ENCODE results near the gene ASIC5. TPM values are rescaled to one million over a fixed set of nuclear protein-coding genes. Genes with fewer than 3 reads are reported as not detected.
"Not testable (repeated sequence)": the region's sequence is repeated elsewhere in the genome, so short reads cannot be mapped to it uniquely, and the experiment has no call there.

Gene ASIC5
- total RNA-seq: not detected

- DNase-seq (ENCODE audit: low spot score) (no peak), ATAC-seq (no peak)
Observed at GRCh38 chr4:155866177-155866576, at the start of gene ASIC5. Gene ASIC5, minus strand, starts transcription at chr4:155866277. Its CDS starts 51 bp downstream, at chr4:155866226.

- no peak for DNase-seq (ENCODE audit: low spot score)
- no peak for ATAC-seq
Observed at GRCh38 chr4:155914782-155915181, 48.7 kb upstream of the ASIC5 start.

GRCh38 chr4:155911905-155912304, 45.8 kb upstream of the ASIC5 start:
- ATAC-seq: no peak
- no peak for DNase-seq (ENCODE audit: low spot score)

- DNase-seq (ENCODE audit: low spot score) (no peak), ATAC-seq (peak; percentile 6)
Observed at GRCh38 chr4:155909615-155910226, 43.6 kb upstream of the ASIC5 start.

GRCh38 chr4:155908187-155909139, 42.4 kb upstream of the ASIC5 start:
- peak; percentile 64 for DNase-seq (ENCODE audit: low spot score)
- ATAC-seq: peak; percentile 47

GRCh38 chr4:155907556-155907955, 41.5 kb upstream of the ASIC5 start:
- peak; percentile 1 for ATAC-seq

GRCh38 chr4:155906554-155907247, 40.6 kb upstream of the ASIC5 start:
- DNase-seq (ENCODE audit: low spot score) (no peak), ATAC-seq (peak; percentile 15)

More at GRCh38 chr4:155907556-155907955, 41.5 kb upstream of the ASIC5 start:
- DNase-seq (ENCODE audit: low spot score): no peak

- ATAC-seq (no peak), DNase-seq (ENCODE audit: low spot score) (no peak)
Observed at GRCh38 chr4:155904331-155904730, 38.3 kb upstream of the ASIC5 start.

GRCh38 chr4:155903453-155903852, 37.4 kb upstream of the ASIC5 start, which contains the start of gene TDO2:
Gene TDO2, plus strand, starts transcription at chr4:155903696. Its CDS starts 63 bp downstream, at chr4:155903759.
- peak; percentile 76 for DNase-seq (ENCODE audit: low spot score)
- peak; percentile 64 for ATAC-seq

- DNase-seq (ENCODE audit: low spot score) (no peak), ATAC-seq (no peak)
Observed at GRCh38 chr4:155901013-155901412, 34.9 kb upstream of the ASIC5 start.

- peak; percentile 30 for ATAC-seq
- DNase-seq (ENCODE audit: low spot score): no peak
Observed at GRCh38 chr4:155900381-155900780, 34.3 kb upstream of the ASIC5 start.

- ATAC-seq (no peak), DNase-seq (ENCODE audit: low spot score) (no peak)
Observed at GRCh38 chr4:155899891-155900290, 33.8 kb upstream of the ASIC5 start.

- not testable (repeated sequence) for DNase-seq (ENCODE audit: low spot score); ATAC-seq
Observed at GRCh38 chr4:155898371-155898770, 32.3 kb upstream of the ASIC5 start.

GRCh38 chr4:155891058-155891457, 25.0 kb upstream of the ASIC5 start:
- DNase-seq (ENCODE audit: low spot score) (no peak), ATAC-seq (no peak)

- ATAC-seq: no peak
- no peak for DNase-seq (ENCODE audit: low spot score)
Observed at GRCh38 chr4:155889946-155890345, 23.9 kb upstream of the ASIC5 start.

- ATAC-seq (peak; percentile 76), DNase-seq (ENCODE audit: low spot score) (peak; percentile 64)
Observed at GRCh38 chr4:155889031-155889793, 23.1 kb upstream of the ASIC5 start.

GRCh38 chr4:155887847-155888570, 21.9 kb upstream of the ASIC5 start:
- ATAC-seq: no peak
- DNase-seq (ENCODE audit: low spot score): no peak

- no peak for DNase-seq (ENCODE audit: low spot score)
- ATAC-seq: no peak
Observed at GRCh38 chr4:155887045-155887444, 21.0 kb upstream of the ASIC5 start.

- DNase-seq (ENCODE audit: low spot score): no peak
- ATAC-seq: peak; percentile 57
Observed at GRCh38 chr4:155885666-155886065, 19.6 kb upstream of the ASIC5 start.

GRCh38 chr4:155883895-155884294, 17.8 kb upstream of the ASIC5 start:
- ATAC-seq: peak; percentile 58

More at GRCh38 chr4:155883895-155884294, 17.8 kb upstream of the ASIC5 start:
- peak; percentile 74 for DNase-seq (ENCODE audit: low spot score)

Measured in left lobe of liver (tissue), 2 donors.